Stimulated activated naive B cell treated with anti-CD40 and anti-IgM and Interleukin-4, amounts not matched to agents 10 μg/mL and 1 μg/mL and 100 μg/mL, for 72 hours (primary cell): ENCODE measurements around the gene ZNF92.
"Not testable (repeated sequence)": the region's sequence is repeated elsewhere in the genome, so short reads cannot be mapped to it uniquely, and the experiment has no call there.

ENCODE experiments used
- ATAC-seq, 2 donors: fragments of 150-1000 bp; cut with Tn5 transposase; replicated peaks; 2 replicates each; pipeline ENCODE4 v1.10.0; 2021; ENCODE audit warnings: moderate library complexity in 1 of 2
- DNase-seq: peaks from one replicate; pipeline ENCODE4 v3.0.0; 2021
- H3K27ac Mint-ChIP-seq: one replicate; pipeline ENCODE4 v1.8.0; 2022; ENCODE audit warnings: mild to moderate bottlenecking, mixed read lengths
- H3K27me3 Mint-ChIP-seq, 2 donors: one replicate each; pipeline ENCODE4 v1.8.0; 2022; ENCODE audit warnings: mixed read lengths in 2 of 2
- H3K36me3 Mint-ChIP-seq, 2 donors: one replicate each; pipeline ENCODE4 v1.8.0; 2022; ENCODE audit warnings: mixed read lengths in 2 of 2, mild to moderate bottlenecking in 1 of 2
- H3K4me1 Mint-ChIP-seq, 2 donors: one replicate each; pipeline ENCODE4 v1.8.0; 2022; ENCODE audit warnings: mixed read lengths in 2 of 2, mild to moderate bottlenecking in 1 of 2
- H3K4me3 Mint-ChIP-seq, 2 donors: one replicate each; pipeline ENCODE4 v1.8.0; 2022; ENCODE audit warnings: mild to moderate bottlenecking in 2 of 2, mixed read lengths in 2 of 2, moderate library complexity in 1 of 2
- H3K9me3 Mint-ChIP-seq, 2 donors: one replicate each; pipeline ENCODE4 v1.8.0; 2022; ENCODE audit warnings: mixed read lengths in 2 of 2, mild to moderate bottlenecking in 1 of 2

Gene ZNF92

GRCh38 chr7:65441010-65441409 lies 67.4 kb downstream of the ZNF92 start:
- H3K9me3 Mint-ChIP-seq, result peaks cover 3 to 5% of the 10 kb centered on the region in 2 donors
- H3K4me1 Mint-ChIP-seq, result peaks cover 6 to 7% of the 10 kb centered on the region in 2 donors
- peaks cover 0 to 4% of the 10 kb centered on the region in 2 donors for H3K27me3 Mint-ChIP-seq
- no peaks in the 10 kb centered on the region for H3K36me3 Mint-ChIP-seq
- no peak overlapping the region for H3K4me3 Mint-ChIP-seq
- no peak overlapping the region for H3K27ac Mint-ChIP-seq
- ATAC-seq (no peak), DNase-seq (no peak)

- no peak overlapping the region for H3K4me3 Mint-ChIP-seq
- H3K36me3 Mint-ChIP-seq, result peaks cover 4 to 5% of the 10 kb centered on the region in 2 donors
- H3K9me3 Mint-ChIP-seq, result peaks cover 9 to 12% of the 10 kb centered on the region in 2 donors
- DNase-seq (no peak), ATAC-seq (no peak)
- H3K27me3 Mint-ChIP-seq, result peaks cover 0 to 4% of the 10 kb centered on the region in 2 donors
- peaks cover 4 to 6% of the 10 kb centered on the region in 2 donors for H3K4me1 Mint-ChIP-seq
- no peak overlapping the region for H3K27ac Mint-ChIP-seq
Observed at GRCh38 chr7:65444205-65444842, 70.7 kb downstream of the ZNF92 start.

- no peak overlapping the region for H3K4me3 Mint-ChIP-seq
- H3K36me3 Mint-ChIP-seq, result peaks cover 4 to 5% of the 10 kb centered on the region in 2 donors
Observed at GRCh38 chr7:65444899-65445823, 71.5 kb downstream of the ZNF92 start.

GRCh38 chr7:65447041-65447440 lies 73.4 kb downstream of the ZNF92 start:
- H3K4me3 Mint-ChIP-seq, result not testable (repeated sequence)

More at GRCh38 chr7:65444899-65445823, 71.5 kb downstream of the ZNF92 start:
- H3K9me3 Mint-ChIP-seq, result peaks cover 9 to 12% of the 10 kb centered on the region in 2 donors
- ATAC-seq, result no peak
- DNase-seq, result no peak
- H3K27me3 Mint-ChIP-seq, result peaks cover 0 to 4% of the 10 kb centered on the region in 2 donors
- peaks cover 6 to 12% of the 10 kb centered on the region in 2 donors for H3K4me1 Mint-ChIP-seq
- no peak overlapping the region for H3K27ac Mint-ChIP-seq

GRCh38 chr7:65448816-65449504 lies 75.3 kb downstream of the ZNF92 start:
- H3K4me3 Mint-ChIP-seq, result no peak overlapping the region
- H3K9me3 Mint-ChIP-seq, result peaks cover 6 to 9% of the 10 kb centered on the region in 2 donors
- H3K27me3 Mint-ChIP-seq, result peaks cover 0 to 4% of the 10 kb centered on the region in 2 donors
- peaks cover 12 to 22% of the 10 kb centered on the region in 2 donors for H3K4me1 Mint-ChIP-seq
- DNase-seq (no peak), ATAC-seq (peak; percentile 38 to 52)
- peaks cover 4 to 5% of the 10 kb centered on the region in 2 donors for H3K36me3 Mint-ChIP-seq
- H3K27ac Mint-ChIP-seq, result no peak overlapping the region

More at GRCh38 chr7:65447041-65447440, 73.4 kb downstream of the ZNF92 start:
- DNase-seq, ATAC-seq, H3K27ac Mint-ChIP-seq, H3K27me3 Mint-ChIP-seq, H3K36me3 Mint-ChIP-seq: not testable (repeated sequence)
- Mint-ChIP-seq H3K4me1 (peaks cover 7 to 13% of the 10 kb centered on the region in 2 donors), H3K9me3 (peaks cover 9 to 12% of the 10 kb centered on the region in 2 donors)

- Mint-ChIP-seq H3K27ac (no peak overlapping the region), H3K4me1 (peaks cover 16 to 27% of the 10 kb centered on the region in 2 donors), H3K4me3 (no peak overlapping the region), H3K36me3 (peaks cover 4 to 5% of the 10 kb centered on the region in 2 donors), H3K9me3 (peaks cover 6 to 9% of the 10 kb centered on the region in 2 donors), H3K27me3 (peaks cover 0 to 4% of the 10 kb centered on the region in 2 donors)
- DNase-seq (no peak), ATAC-seq (no peak)
Observed at GRCh38 chr7:65449505-65449852, 75.8 kb downstream of the ZNF92 start.
